ENCODE data around the gene RAB44. TPM values are rescaled to one million over a fixed set of nuclear protein-coding genes. Genes with fewer than 3 reads are reported as not detected.

RAB44 gene
- total RNA-seq, 2 experiments from 2014 or later: 0.07 TPM; not detected in 1

DNA sequence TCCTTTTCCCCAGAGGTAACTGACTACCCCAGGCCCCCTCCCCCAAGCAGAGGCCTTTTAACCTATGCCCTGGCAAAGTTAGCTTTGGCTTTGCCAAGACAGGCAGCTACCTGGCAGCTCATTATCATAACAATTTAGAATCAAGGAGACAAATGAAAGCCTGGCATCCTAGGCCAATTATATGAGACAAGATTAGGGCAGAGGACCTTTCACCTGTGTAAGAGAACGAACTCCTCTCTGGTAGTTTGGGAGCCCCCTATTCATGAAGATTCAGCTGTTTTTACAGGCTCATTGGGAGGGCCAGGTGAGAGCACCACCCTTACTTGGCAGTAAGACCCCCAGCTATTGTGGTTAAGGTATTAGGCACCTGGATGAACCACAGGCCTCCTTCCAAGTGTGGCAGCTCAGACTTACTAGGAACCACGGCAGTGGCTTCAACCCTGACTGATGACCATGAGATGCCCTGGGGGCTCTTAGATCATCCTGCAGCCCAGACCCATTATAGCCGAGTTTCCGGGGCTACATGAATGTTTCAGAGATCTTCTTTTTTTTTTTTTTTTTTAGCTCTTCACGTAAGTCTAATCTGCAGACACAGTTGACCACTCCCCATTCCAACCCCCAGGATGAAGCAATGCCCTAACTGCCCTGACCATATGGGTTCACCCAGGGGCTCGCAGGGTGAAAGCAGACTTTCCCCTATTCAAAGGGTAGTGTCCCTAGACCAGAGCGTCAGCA is 56.2 kb downstream of the RAB44 start:
- H3K9me3 Mint-ChIP-seq: peaks cover 4% of the 10 kb centered on the region
- ChIA-PET POLR2A (interaction anchor here (0.6 to 2.9 kb wide), 6 partner anchors 20 to 155 kb away, joined by 3 to 14 read pairs (median 4); no protein-coding TSS in a partner anchor), CTCF (interaction anchor here (0.5 to 11.9 kb wide), 11 partner anchors 9 to 586 kb away, joined by 3 to 166 read pairs (median 3); no protein-coding TSS in a partner anchor)
- no peaks in the 10 kb centered on the region for H3K36me3 Mint-ChIP-seq (ENCODE audit: low read depth)
- H3K4me1 Mint-ChIP-seq (ENCODE audit: low read depth): peaks cover 60% of the 10 kb centered on the region
- DNase-seq (no peak), ATAC-seq (no peak)
- intact Hi-C loops (cut with micrococcal nuclease): no loop called here
- no peak overlapping the region for H3K4me3 Mint-ChIP-seq
- H3K27me3 Mint-ChIP-seq: no peaks in the 10 kb centered on the region
- TF ChIP-seq, protein P1, sequence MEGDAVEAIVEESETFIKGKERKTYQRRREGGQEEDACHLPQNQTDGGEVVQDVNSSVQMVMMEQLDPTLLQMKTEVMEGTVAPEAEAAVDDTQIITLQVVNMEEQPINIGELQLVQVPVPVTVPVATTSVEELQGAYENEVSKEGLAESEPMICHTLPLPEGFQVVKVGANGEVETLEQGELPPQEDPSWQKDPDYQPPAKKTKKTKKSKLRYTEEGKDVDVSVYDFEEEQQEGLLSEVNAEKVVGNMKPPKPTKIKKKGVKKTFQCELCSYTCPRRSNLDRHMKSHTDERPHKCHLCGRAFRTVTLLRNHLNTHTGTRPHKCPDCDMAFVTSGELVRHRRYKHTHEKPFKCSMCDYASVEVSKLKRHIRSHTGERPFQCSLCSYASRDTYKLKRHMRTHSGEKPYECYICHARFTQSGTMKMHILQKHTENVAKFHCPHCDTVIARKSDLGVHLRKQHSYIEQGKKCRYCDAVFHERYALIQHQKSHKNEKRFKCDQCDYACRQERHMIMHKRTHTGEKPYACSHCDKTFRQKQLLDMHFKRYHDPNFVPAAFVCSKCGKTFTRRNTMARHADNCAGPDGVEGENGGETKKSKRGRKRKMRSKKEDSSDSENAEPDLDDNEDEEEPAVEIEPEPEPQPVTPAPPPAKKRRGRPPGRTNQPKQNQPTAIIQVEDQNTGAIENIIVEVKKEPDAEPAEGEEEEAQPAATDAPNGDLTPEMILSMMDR (IDR thresholded peaks at IDR 0.05): no peak
- H3K27ac Mint-ChIP-seq: peak overlapping the region; percentile 94

DNA sequence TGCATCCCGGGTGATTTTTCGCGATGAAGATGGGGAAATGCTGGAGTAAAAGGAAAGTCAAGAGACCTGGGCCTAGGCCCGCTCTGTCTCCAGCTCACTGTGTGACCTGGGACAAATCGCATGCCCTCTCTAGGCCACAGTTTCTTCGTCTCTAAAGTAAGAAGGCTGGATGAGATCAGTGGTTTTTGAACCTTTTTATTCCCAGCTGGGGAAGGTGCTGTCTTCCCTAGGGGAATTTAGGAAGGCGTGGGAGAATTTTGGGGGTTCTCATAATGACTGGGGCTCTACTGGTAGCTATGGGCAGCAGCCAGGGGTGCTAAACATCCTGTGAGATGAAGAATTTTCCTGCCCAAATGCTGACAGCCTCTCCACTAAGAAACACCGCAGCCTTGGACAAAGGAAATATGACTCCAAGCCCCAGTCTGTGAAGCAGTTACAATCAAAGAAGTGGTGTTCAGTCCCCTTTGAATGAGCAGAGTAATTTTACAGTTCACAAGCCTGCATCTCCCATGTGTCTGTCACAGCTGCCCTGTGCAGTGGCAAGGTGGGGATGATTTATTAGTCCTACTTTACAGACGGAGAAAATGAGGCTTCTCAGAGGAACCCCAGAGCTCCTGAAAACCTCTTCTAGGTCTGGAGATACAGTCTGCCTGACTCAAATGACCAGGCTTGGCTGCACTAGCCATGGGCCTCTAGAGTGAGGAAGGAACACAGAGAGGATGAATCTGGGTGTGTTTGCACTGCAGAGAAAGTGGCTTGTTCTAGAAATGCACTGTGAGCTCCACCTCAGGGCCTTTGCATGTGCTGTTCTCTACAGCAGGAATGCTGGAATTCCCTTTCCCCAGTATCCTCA is 57.2 kb downstream of the RAB44 start:
- DNase-seq (no peak), ATAC-seq (no peak)
- peaks cover 61% of the 10 kb centered on the region for H3K4me1 Mint-ChIP-seq (ENCODE audit: low read depth)
- ChIA-PET CTCF (interaction anchor here (0.5 to 11.9 kb wide), 13 partner anchors 10 to 585 kb away, joined by 3 to 166 read pairs (median 4); no protein-coding TSS in a partner anchor), POLR2A (interaction anchor here (0.9 to 2.9 kb wide), 5 partner anchors 73 to 160 kb away, joined by 3 to 14 read pairs (median 3); no protein-coding TSS in a partner anchor)
- peak overlapping the region; percentile 89 for H3K27ac Mint-ChIP-seq
- intact Hi-C loops (cut with micrococcal nuclease): loop anchor here (5.0 kb wide), 1 partner anchor 73 kb away; no protein-coding TSS in a partner anchor
- no peaks in the 10 kb centered on the region for H3K27me3 Mint-ChIP-seq
- no peaks in the 10 kb centered on the region for H3K9me3 Mint-ChIP-seq
- no peaks in the 10 kb centered on the region for H3K36me3 Mint-ChIP-seq (ENCODE audit: low read depth)
- TF ChIP-seq, protein P1 (IDR thresholded peaks at IDR 0.05): no peak
- peak overlapping the region; percentile 38 for H3K4me3 Mint-ChIP-seq

DNA sequence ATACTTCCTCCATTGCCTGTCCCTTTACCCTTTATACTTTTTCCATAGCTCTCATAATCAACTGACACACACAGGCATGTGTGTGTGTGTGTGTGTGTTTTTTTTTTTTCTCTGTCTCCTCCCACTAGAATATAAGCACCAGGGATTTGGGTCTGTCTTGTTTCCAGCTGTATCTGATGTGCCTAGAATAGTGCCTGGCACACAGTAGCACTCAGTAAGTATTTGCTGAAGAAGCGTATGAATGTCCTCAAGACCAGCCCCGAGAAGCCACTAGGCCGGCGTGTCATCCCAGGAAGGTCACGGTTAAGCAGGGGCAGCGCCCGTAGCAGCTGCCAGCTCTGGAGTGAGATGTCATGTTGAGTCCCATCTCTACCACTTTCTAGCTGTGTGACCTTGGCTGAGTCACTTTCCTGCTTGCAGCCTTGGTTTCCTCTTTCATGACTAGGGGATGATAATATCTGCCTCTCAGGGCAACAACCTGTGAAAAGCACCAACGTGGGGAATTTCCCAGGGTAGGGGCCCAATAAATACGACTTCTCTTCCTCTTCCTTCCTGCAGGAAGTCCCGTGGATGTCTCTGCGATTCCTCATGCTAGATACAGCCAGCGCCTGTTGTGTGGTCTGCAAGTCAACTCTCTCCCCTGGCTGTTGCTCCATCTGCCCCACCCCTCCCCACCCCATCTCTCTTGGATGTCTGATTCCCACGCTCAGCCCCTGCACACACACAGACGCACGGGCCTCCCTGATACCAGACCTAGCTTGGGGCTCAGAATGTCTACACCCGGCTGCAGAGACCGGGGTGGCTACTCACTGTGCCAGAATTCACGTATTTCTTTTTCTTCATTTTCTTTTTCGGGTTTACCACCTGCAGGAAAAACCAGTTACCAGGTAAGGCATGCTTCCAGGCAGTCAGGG is 58.1 kb downstream of the RAB44 start:
- TF ChIP-seq, protein P1 (IDR thresholded peaks at IDR 0.05): no peak
- intact Hi-C loops (cut with micrococcal nuclease): loop anchor here (5.0 kb wide), 1 partner anchor 73 kb away; no protein-coding TSS in a partner anchor
- peak overlapping the region; percentile 38 for H3K4me3 Mint-ChIP-seq
- POLR2A ChIA-PET: interaction anchor here (0.9 to 2.9 kb wide), 7 partner anchors 58 to 161 kb away, joined by 3 to 14 read pairs (median 3); no protein-coding TSS in a partner anchor
- DNase-seq: peak; percentile 87
- CTCF ChIA-PET: interaction anchor here (0.9 to 18.9 kb wide), 13 partner anchors 11 to 262 kb away, joined by 3 to 477 read pairs (median 5); no protein-coding TSS in a partner anchor
- peaks cover 61% of the 10 kb centered on the region for H3K4me1 Mint-ChIP-seq (ENCODE audit: low read depth)
- no peaks in the 10 kb centered on the region for H3K27me3 Mint-ChIP-seq
- H3K9me3 Mint-ChIP-seq: no peaks in the 10 kb centered on the region
- peak overlapping the region; percentile 89 for H3K27ac Mint-ChIP-seq
- no peaks in the 10 kb centered on the region for H3K36me3 Mint-ChIP-seq (ENCODE audit: low read depth)
- peak; percentile 86 for ATAC-seq

DNA sequence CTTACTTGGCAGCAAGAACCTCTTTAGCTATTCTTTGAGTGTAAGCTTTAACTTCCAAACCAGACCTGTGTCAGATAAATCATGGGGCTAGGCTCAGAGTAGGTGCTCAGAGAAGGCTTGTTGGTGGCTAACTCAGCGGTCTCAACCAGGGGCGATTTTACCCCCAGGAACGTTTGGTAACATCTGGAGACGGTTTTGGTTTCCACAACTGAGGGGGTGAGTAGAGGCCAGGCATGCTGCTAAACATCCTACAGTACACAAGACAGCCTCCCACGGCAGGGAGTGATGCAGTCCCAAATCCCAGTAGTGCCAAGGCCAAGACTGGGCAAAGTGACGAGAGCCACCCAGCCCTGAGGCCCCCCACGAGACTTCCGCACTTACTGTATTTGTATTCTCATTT is 59.2 kb downstream of the RAB44 start:
- DNase-seq (no peak), ATAC-seq (no peak)
- no peak overlapping the region for H3K4me3 Mint-ChIP-seq
- peaks cover 59% of the 10 kb centered on the region for H3K4me1 Mint-ChIP-seq (ENCODE audit: low read depth)
- ChIA-PET CTCF (interaction anchor here (3.5 to 18.9 kb wide), 4 partner anchors 14 to 132 kb away, joined by 36 to 477 read pairs (median 120); partner anchors contain the start of gene CDKN1A), POLR2A (interaction anchor here (1.0 to 1.3 kb wide), 3 partner anchors 10 to 77 kb away, joined by 3 to 4 read pairs (median 3); no protein-coding TSS in a partner anchor)
- no peaks in the 10 kb centered on the region for H3K36me3 Mint-ChIP-seq (ENCODE audit: low read depth)
- TF ChIP-seq, protein P1 (IDR thresholded peaks at IDR 0.05): no peak
- no peaks in the 10 kb centered on the region for H3K9me3 Mint-ChIP-seq
- peak overlapping the region; percentile 89 for H3K27ac Mint-ChIP-seq
- intact Hi-C loops (cut with micrococcal nuclease): loop anchor here (5.0 kb wide), 1 partner anchor 74 kb away; no protein-coding TSS in a partner anchor
- no peaks in the 10 kb centered on the region for H3K27me3 Mint-ChIP-seq

Data from activated CD8-positive, alpha-beta T cell treated with anti-CD3 and anti-CD28 coated beads for 36 hours (primary cell).